T-helper 1 cell treated with Interleukin-12 subunit alpha and Interleukin-12 subunit beta and Interleukin-4 antibody, amounts not matched to agents 30 μg/mL and 1 μg/mL, for 36 hours (primary cell): ENCODE data around the gene APOL2.
"Not testable (repeated sequence)": the region's sequence is repeated elsewhere in the genome, so short reads cannot be mapped to it uniquely, and the experiment has no call there.

Source experiments
- H3K27ac Mint-ChIP-seq: one replicate; pipeline ENCODE4 v1.8.0; 2021; ENCODE audit warnings: mild to moderate bottlenecking, mixed read lengths
- H3K27me3 Mint-ChIP-seq: one replicate; pipeline ENCODE4 v1.8.0; 2021; ENCODE audit warnings: low read depth, mixed read lengths
- H3K36me3 Mint-ChIP-seq: one replicate; pipeline ENCODE4 v1.8.0; 2021; ENCODE audit warnings: low read depth, mixed read lengths
- H3K4me1 Mint-ChIP-seq: one replicate; pipeline ENCODE4 v1.8.0; 2021; ENCODE audit warnings: low read depth, mixed read lengths
- H3K4me3 Mint-ChIP-seq: one replicate; pipeline ENCODE4 v1.8.0; 2021; ENCODE audit warnings: mild to moderate bottlenecking, moderate library complexity, mixed read lengths
- H3K9me3 Mint-ChIP-seq: one replicate; pipeline ENCODE4 v1.8.0; 2021; ENCODE audit warnings: mixed read lengths

Gene APOL2

GRCh38 chr22:36237462-36238372 lies 1.6 kb downstream of the APOL2 start:
- Mint-ChIP-seq H3K27me3 (peaks cover 5% of the 10 kb centered on the region), H3K4me1 (peaks cover 52% of the 10 kb centered on the region), H3K36me3 (peaks cover 54% of the 10 kb centered on the region), H3K9me3 (peaks cover 16% of the 10 kb centered on the region), H3K4me3 (peak overlapping the region; percentile 91), H3K27ac (peak overlapping the region; percentile 96)

GRCh38 chr22:36236388-36237319 lies 2.7 kb downstream of the APOL2 start:
- Mint-ChIP-seq H3K4me3 (peak overlapping the region; percentile 91), H3K9me3 (peaks cover 10% of the 10 kb centered on the region), H3K27ac (peak overlapping the region; percentile 49), H3K27me3 (no peaks in the 10 kb centered on the region), H3K4me1 (peaks cover 55% of the 10 kb centered on the region), H3K36me3 (peaks cover 63% of the 10 kb centered on the region)

GRCh38 chr22:36235585-36235984 lies 3.7 kb downstream of the APOL2 start:
- H3K27me3 Mint-ChIP-seq, result no peaks in the 10 kb centered on the region
- H3K36me3 Mint-ChIP-seq, result peaks cover 73% of the 10 kb centered on the region
- peaks cover 58% of the 10 kb centered on the region for H3K4me1 Mint-ChIP-seq
- peak overlapping the region; percentile 59 for H3K27ac Mint-ChIP-seq
- H3K9me3 Mint-ChIP-seq, result peaks cover 10% of the 10 kb centered on the region
- H3K4me3 Mint-ChIP-seq, result peak overlapping the region; percentile 75

GRCh38 chr22:36234919-36235318 lies 4.4 kb downstream of the APOL2 start:
- Mint-ChIP-seq H3K27me3 (no peaks in the 10 kb centered on the region), H3K27ac (peak overlapping the region; percentile 61), H3K4me3 (peak overlapping the region; percentile 75), H3K4me1 (peaks cover 56% of the 10 kb centered on the region), H3K36me3 (peaks cover 80% of the 10 kb centered on the region), H3K9me3 (peaks cover 10% of the 10 kb centered on the region)

- Mint-ChIP-seq H3K27me3 (no peaks in the 10 kb centered on the region), H3K4me3 (peak overlapping the region; percentile 75), H3K4me1 (peaks cover 52% of the 10 kb centered on the region), H3K27ac (peak overlapping the region; percentile 16), H3K36me3 (peaks cover 83% of the 10 kb centered on the region), H3K9me3 (peaks cover 10% of the 10 kb centered on the region)
Observed at GRCh38 chr22:36234213-36234612, 5.1 kb downstream of the APOL2 start.

GRCh38 chr22:36233796-36234195 lies 5.5 kb downstream of the APOL2 start:
- peaks cover 10% of the 10 kb centered on the region for H3K9me3 Mint-ChIP-seq
- peaks cover 52% of the 10 kb centered on the region for H3K4me1 Mint-ChIP-seq
- peak overlapping the region; percentile 16 for H3K27ac Mint-ChIP-seq
- H3K36me3 Mint-ChIP-seq, result peaks cover 84% of the 10 kb centered on the region
- no peak overlapping the region for H3K4me3 Mint-ChIP-seq
- H3K27me3 Mint-ChIP-seq, result no peaks in the 10 kb centered on the region

- H3K4me1 Mint-ChIP-seq, result peaks cover 47% of the 10 kb centered on the region
- H3K4me3 Mint-ChIP-seq, result no peak overlapping the region
- H3K36me3 Mint-ChIP-seq, result peaks cover 85% of the 10 kb centered on the region
- H3K9me3 Mint-ChIP-seq, result peaks cover 10% of the 10 kb centered on the region
- H3K27me3 Mint-ChIP-seq, result no peaks in the 10 kb centered on the region
- H3K27ac Mint-ChIP-seq, result no peak overlapping the region
Observed at GRCh38 chr22:36232715-36233401, 6.5 kb downstream of the APOL2 start.

- Mint-ChIP-seq H3K4me1 (peaks cover 38% of the 10 kb centered on the region), H3K36me3 (peaks cover 83% of the 10 kb centered on the region)
- H3K27ac Mint-ChIP-seq, H3K27me3 Mint-ChIP-seq, H3K4me3 Mint-ChIP-seq, H3K9me3 Mint-ChIP-seq: not testable (repeated sequence)
Observed at GRCh38 chr22:36231051-36231450, 8.3 kb downstream of the APOL2 start.

GRCh38 chr22:36229649-36230048 lies 9.7 kb downstream of the APOL2 start:
- Mint-ChIP-seq H3K4me1 (peaks cover 24% of the 10 kb centered on the region), H3K36me3 (peaks cover 75% of the 10 kb centered on the region)
- H3K27me3 Mint-ChIP-seq, H3K27ac Mint-ChIP-seq, H3K9me3 Mint-ChIP-seq, H3K4me3 Mint-ChIP-seq: not testable (repeated sequence)

- Mint-ChIP-seq H3K9me3 (no peaks in the 10 kb centered on the region), H3K27me3 (no peaks in the 10 kb centered on the region), H3K27ac (no peak overlapping the region), H3K36me3 (peaks cover 73% of the 10 kb centered on the region), H3K4me1 (peaks cover 17% of the 10 kb centered on the region), H3K4me3 (no peak overlapping the region)
Observed at GRCh38 chr22:36228944-36229343, 10.4 kb downstream of the APOL2 start.

- not testable (repeated sequence) for H3K27me3 Mint-ChIP-seq, H3K4me3 Mint-ChIP-seq, H3K27ac Mint-ChIP-seq, H3K9me3 Mint-ChIP-seq
- peaks cover 12% of the 10 kb centered on the region for H3K4me1 Mint-ChIP-seq
- peaks cover 67% of the 10 kb centered on the region for H3K36me3 Mint-ChIP-seq
Observed at GRCh38 chr22:36228369-36228768, 11.0 kb downstream of the APOL2 start.

GRCh38 chr22:36227806-36228205 lies 11.5 kb downstream of the APOL2 start:
- H3K36me3 Mint-ChIP-seq, result peaks cover 66% of the 10 kb centered on the region
- H3K9me3 Mint-ChIP-seq, result no peaks in the 10 kb centered on the region
- no peak overlapping the region for H3K27ac Mint-ChIP-seq

GRCh38 chr22:36227396-36227795 lies 11.9 kb downstream of the APOL2 start:
- Mint-ChIP-seq H3K27ac (no peak overlapping the region), H3K27me3 (no peaks in the 10 kb centered on the region), H3K4me3 (no peak overlapping the region), H3K4me1 (peaks cover 7% of the 10 kb centered on the region), H3K9me3 (no peaks in the 10 kb centered on the region), H3K36me3 (peaks cover 63% of the 10 kb centered on the region)

More at GRCh38 chr22:36227806-36228205, 11.5 kb downstream of the APOL2 start:
- Mint-ChIP-seq H3K27me3 (no peaks in the 10 kb centered on the region), H3K4me1 (peaks cover 8% of the 10 kb centered on the region), H3K4me3 (no peak overlapping the region)

GRCh38 chr22:36226189-36226588 lies 13.1 kb downstream of the APOL2 start:
- peaks cover 1% of the 10 kb centered on the region for H3K27me3 Mint-ChIP-seq
- no peaks in the 10 kb centered on the region for H3K9me3 Mint-ChIP-seq
- H3K4me1 Mint-ChIP-seq, result peaks cover 8% of the 10 kb centered on the region
- H3K27ac Mint-ChIP-seq, result no peak overlapping the region
- H3K4me3 Mint-ChIP-seq, result no peak overlapping the region
- peaks cover 51% of the 10 kb centered on the region for H3K36me3 Mint-ChIP-seq
